Astrocyte of the spinal cord (primary cell): ENCODE measurements around the gene TASP1.

Experiments
- DNase-seq: peaks from one replicate; pipeline ENCODE4 v3.0.0; 2011; ENCODE audit warnings: low read depth, low spot score
- H3K4me3 ChIP-seq: 2 replicates; pipeline ENCODE4 v1.5.1; 2011; ENCODE audit warnings: low read depth, mild to moderate bottlenecking, low read length, moderate library complexity
- in situ Hi-C: cut with HindIII; loops from 2 replicates; pipeline ENCODE4 v1.10.0; 2017; ENCODE audit warnings: low sequenced_read_pairs
- TF ChIP-seq, protein P1 (sequence below): IDR thresholded peaks from 2 replicates; pipeline ENCODE4 v1.5.1; 2012; ENCODE audit warnings: low read depth, mild to moderate bottlenecking, low read length, inconsistent platforms

The TASP1 gene

GRCh38 chr20:13416531-13416930 is 222.2 kb downstream of the TASP1 start:
- in situ Hi-C loops = no loop called here
- DNase-seq = no peak
- TF ChIP-seq, protein P1, sequence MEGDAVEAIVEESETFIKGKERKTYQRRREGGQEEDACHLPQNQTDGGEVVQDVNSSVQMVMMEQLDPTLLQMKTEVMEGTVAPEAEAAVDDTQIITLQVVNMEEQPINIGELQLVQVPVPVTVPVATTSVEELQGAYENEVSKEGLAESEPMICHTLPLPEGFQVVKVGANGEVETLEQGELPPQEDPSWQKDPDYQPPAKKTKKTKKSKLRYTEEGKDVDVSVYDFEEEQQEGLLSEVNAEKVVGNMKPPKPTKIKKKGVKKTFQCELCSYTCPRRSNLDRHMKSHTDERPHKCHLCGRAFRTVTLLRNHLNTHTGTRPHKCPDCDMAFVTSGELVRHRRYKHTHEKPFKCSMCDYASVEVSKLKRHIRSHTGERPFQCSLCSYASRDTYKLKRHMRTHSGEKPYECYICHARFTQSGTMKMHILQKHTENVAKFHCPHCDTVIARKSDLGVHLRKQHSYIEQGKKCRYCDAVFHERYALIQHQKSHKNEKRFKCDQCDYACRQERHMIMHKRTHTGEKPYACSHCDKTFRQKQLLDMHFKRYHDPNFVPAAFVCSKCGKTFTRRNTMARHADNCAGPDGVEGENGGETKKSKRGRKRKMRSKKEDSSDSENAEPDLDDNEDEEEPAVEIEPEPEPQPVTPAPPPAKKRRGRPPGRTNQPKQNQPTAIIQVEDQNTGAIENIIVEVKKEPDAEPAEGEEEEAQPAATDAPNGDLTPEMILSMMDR = no peak
- no peak overlapping the region for H3K4me3 ChIP-seq

- in situ Hi-C loops = no loop called here
- no peak overlapping the region for H3K4me3 ChIP-seq
- TF ChIP-seq, protein P1 = no peak
- no peak for DNase-seq
Observed at GRCh38 chr20:13412806-13413445, 225.8 kb downstream of the TASP1 start.

DNA sequence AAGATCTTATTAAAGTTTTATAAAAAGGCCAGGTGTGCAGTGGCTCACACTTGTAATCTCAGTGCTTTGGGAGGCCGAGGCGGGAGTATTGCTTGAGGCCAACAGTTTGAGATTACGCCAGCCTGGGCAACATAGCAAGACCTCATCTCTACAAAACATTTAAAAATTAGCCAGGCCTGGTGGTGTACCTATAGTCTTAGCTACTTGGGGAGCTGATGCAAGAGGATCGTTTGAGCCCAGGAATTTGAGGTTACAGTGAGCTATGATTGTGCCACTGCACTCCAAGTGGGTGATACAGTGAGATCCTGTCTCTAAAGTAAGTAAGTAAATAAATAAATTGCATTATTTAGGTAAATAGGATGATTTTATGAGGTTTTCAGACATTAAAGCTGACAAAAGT is 234.4 kb downstream of the TASP1 start:
- TF ChIP-seq, protein P1 = no peak
- DNase-seq = no peak
- in situ Hi-C loops = no loop called here

DNA sequence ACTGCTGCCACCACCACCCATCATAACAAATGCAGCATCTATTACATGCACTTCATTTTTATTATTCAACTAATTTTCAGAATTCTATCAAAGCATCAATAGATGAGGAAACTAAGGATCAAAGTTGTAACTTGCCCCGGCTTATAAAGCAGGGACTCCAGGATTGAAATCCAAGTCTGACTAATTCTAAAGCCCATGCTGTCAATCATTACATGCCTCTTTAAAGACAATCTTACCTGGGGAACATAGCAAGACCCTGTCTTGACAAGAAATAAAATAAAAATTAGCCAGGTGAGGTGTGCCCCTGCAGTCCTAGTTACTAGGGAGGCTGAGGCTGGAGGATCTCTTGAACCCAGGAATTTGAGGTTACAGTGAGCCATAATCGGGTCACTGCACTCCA is 235.3 kb downstream of the TASP1 start:
- no peak overlapping the region for H3K4me3 ChIP-seq
- in situ Hi-C loops = no loop called here
- TF ChIP-seq, protein P1 = no peak
- DNase-seq = no peak

More for the DNA sequence above, 234.4 kb downstream of the TASP1 start:
- H3K4me3 ChIP-seq = no peak overlapping the region

- no peak for DNase-seq
- H3K4me3 ChIP-seq = no peak overlapping the region
- TF ChIP-seq, protein P1 = no peak
- in situ Hi-C loops = no loop called here
Observed at GRCh38 chr20:13402986-13403385, 235.7 kb downstream of the TASP1 start.

GRCh38 chr20:13402171-13402760 is 236.5 kb downstream of the TASP1 start:
- in situ Hi-C loops = no loop called here
- TF ChIP-seq, protein P1 = no peak
- H3K4me3 ChIP-seq = no peak overlapping the region
- DNase-seq = no peak
